MM.1S (cell line): ENCODE results near the gene IL15RA.

Source experiments
- DNase-seq: peaks from one replicate; pipeline ENCODE4 v3.0.0-alpha.2; 2015
- H2AFZ ChIP-seq: fragments of 300-600 bp; sonication (generic); 2 replicates; pipeline ENCODE4 v1.6.0; 2016; ENCODE audit warnings: antibody characterized with exemption, low read length
- H3F3A ChIP-seq: fragments of 300-600 bp; sonication (generic); 2 replicates; pipeline ENCODE4 v1.6.1; 2016; ENCODE audit warnings: mild to moderate bottlenecking, antibody characterized with exemption, low read length, moderate library complexity, mixed read lengths; ENCODE audit not compliant: insufficient read depth
- H3K27ac ChIP-seq: fragments of 300-600 bp; sonication (generic); 2 replicates; pipeline ENCODE4 v1.5.1; 2016; ENCODE audit warnings: mild to moderate bottlenecking, low read length
- H3K27me3 ChIP-seq: fragments of 300-600 bp; sonication (generic); replicated peaks from 2 replicates; pipeline ENCODE4 v1.6.0; 2016; ENCODE audit warnings: low read length; ENCODE audit not compliant: insufficient read depth
- H3K36me3 ChIP-seq: fragments of 300-600 bp; sonication (generic); replicated peaks from 2 replicates; pipeline ENCODE4 v1.6.1; 2016; ENCODE audit warnings: mild to moderate bottlenecking, low read length, mixed read lengths; ENCODE audit not compliant: insufficient read depth
- H3K4me1 ChIP-seq: fragments of 300-600 bp; sonication (generic); 2 replicates; pipeline ENCODE4 v1.6.1; 2016; ENCODE audit warnings: low read length, mixed read lengths
- H3K4me2 ChIP-seq: fragments of 300-600 bp; sonication (generic); 2 replicates; pipeline ENCODE4 v1.6.0; 2016; ENCODE audit warnings: low read depth, low read length
- H3K4me3 ChIP-seq: fragments of 300-600 bp; sonication (generic); 2 replicates; pipeline ENCODE4 v1.5.1; 2016; ENCODE audit warnings: low read length, mixed read lengths
- H3K79me2 ChIP-seq: fragments of 300-600 bp; sonication (generic); 2 replicates; pipeline ENCODE4 v1.6.1; 2016; ENCODE audit warnings: mixed run types, low read length, mixed read lengths
- H3K9ac ChIP-seq: fragments of 300-600 bp; sonication (generic); 2 replicates; pipeline ENCODE4 v1.6.1; 2016; ENCODE audit warnings: low read length, mixed read lengths
- H3K9me2 ChIP-seq: fragments of 300-600 bp; sonication (generic); replicated peaks from 2 replicates; pipeline ENCODE4 v1.6.1; 2016; ENCODE audit warnings: mild to moderate bottlenecking, low read length, mixed read lengths; ENCODE audit not compliant: insufficient read depth
- H3K9me3 ChIP-seq: fragments of 300-600 bp; sonication (generic); replicated peaks from 2 replicates; pipeline ENCODE4 v1.6.1; 2016; ENCODE audit warnings: mild to moderate bottlenecking, low read length, mixed read lengths; ENCODE audit not compliant: insufficient read depth
- H4K20me1 ChIP-seq: fragments of 300-600 bp; sonication (generic); 2 replicates; pipeline ENCODE4 v1.6.1; 2016; ENCODE audit warnings: mild to moderate bottlenecking, low read length, moderate library complexity, mixed read lengths; ENCODE audit not compliant: insufficient read depth
- CTCF ChIP-seq: fragments of 300-600 bp; sonication (generic); IDR thresholded peaks from 2 replicates; pipeline ENCODE4 v1.5.1; 2016; ENCODE audit warnings: antibody characterized with exemption, low read length, mixed read lengths
- EZH2 ChIP-seq: fragments of 300-600 bp; sonication (generic); optimal IDR thresholded peaks from 2 replicates; pipeline ENCODE3; 2017; ENCODE audit warnings: low read depth, mild to moderate bottlenecking, antibody characterized with exemption, low read length, mixed read lengths
- EZH2phosphoT487 ChIP-seq: fragments of 300-600 bp; sonication (generic); IDR thresholded peaks from 2 replicates; pipeline ENCODE4 v1.6.1; 2018; ENCODE audit warnings: antibody characterized with exemption, low read length

Gene IL15RA

GRCh38 chr10:6012121-6012905 is 35.0 kb upstream of the IL15RA start:
- no peak overlapping the region for H3K9ac ChIP-seq
- H2AFZ ChIP-seq = no peak overlapping the region
- TF ChIP-seq CTCF (no peak), EZH2phosphoT487 (no peak), EZH2 (no peak)
- DNase-seq = no peak
- H3K9me3 ChIP-seq = no peaks in the 10 kb centered on the region
- no peak overlapping the region for H3K27ac ChIP-seq
- H3F3A ChIP-seq = no peaks in the 10 kb centered on the region
- no peak overlapping the region for H3K4me2 ChIP-seq
- no peaks in the 10 kb centered on the region for H3K4me1 ChIP-seq
- H4K20me1 ChIP-seq = no peaks in the 10 kb centered on the region
- no peaks in the 10 kb centered on the region for H3K36me3 ChIP-seq
- peaks cover 2% of the 10 kb centered on the region; the same call in 1 of the 2 replicates for H3K27me3 ChIP-seq
- no peak overlapping the region for H3K4me3 ChIP-seq
- no peaks in the 10 kb centered on the region for H3K9me2 ChIP-seq
- no peaks in the 10 kb centered on the region for H3K79me2 ChIP-seq

DNA sequence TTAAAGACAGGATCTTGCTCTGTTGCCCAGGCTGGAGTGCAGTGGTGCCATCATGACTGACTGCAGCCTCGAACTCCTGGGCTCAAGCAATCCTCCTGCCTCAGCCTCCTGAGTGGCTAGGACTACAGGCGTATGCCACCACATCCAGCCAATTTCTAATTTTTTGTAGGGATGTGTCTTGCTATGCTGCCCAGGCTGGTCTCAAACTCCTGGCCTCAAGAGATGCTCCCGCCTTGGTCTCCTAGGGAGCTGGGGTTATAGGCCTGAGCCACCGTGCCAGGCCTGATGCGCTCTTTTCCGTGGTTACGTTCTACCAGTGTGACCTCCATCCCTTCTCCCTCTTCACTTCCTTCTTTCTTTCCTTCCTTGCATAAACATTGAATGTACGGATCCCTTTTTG is 34.2 kb upstream of the IL15RA start:
- no peak overlapping the region for H3K27ac ChIP-seq
- no peaks in the 10 kb centered on the region for H4K20me1 ChIP-seq
- H3K4me2 ChIP-seq = no peak overlapping the region
- peaks cover 2% of the 10 kb centered on the region; the same call in 1 of the 2 replicates for H3K27me3 ChIP-seq
- H3K36me3 ChIP-seq = no peaks in the 10 kb centered on the region
- no peak for TF ChIP-seq CTCF
- TF ChIP-seq EZH2 = no peak
- TF ChIP-seq EZH2phosphoT487 = no peak
- H3K4me3 ChIP-seq = no peak overlapping the region
- H3K9me2 ChIP-seq = no peaks in the 10 kb centered on the region
- H3K9ac ChIP-seq = no peak overlapping the region
- no peaks in the 10 kb centered on the region for H3F3A ChIP-seq
- no peak overlapping the region for H2AFZ ChIP-seq
- no peaks in the 10 kb centered on the region for H3K4me1 ChIP-seq
- H3K9me3 ChIP-seq = no peaks in the 10 kb centered on the region
- no peak for DNase-seq
- no peaks in the 10 kb centered on the region for H3K79me2 ChIP-seq

- H3K27ac ChIP-seq = no peak overlapping the region
- H3K79me2 ChIP-seq = no peaks in the 10 kb centered on the region
- H3K9me3 ChIP-seq = no peaks in the 10 kb centered on the region
- H3K4me2 ChIP-seq = no peak overlapping the region
- H3K9ac ChIP-seq = no peak overlapping the region
- no peak overlapping the region for H3K4me3 ChIP-seq
- DNase-seq = no peak
- H4K20me1 ChIP-seq = no peaks in the 10 kb centered on the region
- no peaks in the 10 kb centered on the region for H3K9me2 ChIP-seq
- H3K36me3 ChIP-seq = no peaks in the 10 kb centered on the region
- peaks cover 2% of the 10 kb centered on the region; the same call in 1 of the 2 replicates for H3K27me3 ChIP-seq
- no peak overlapping the region for H2AFZ ChIP-seq
- TF ChIP-seq CTCF (no peak), EZH2 (no peak), EZH2phosphoT487 (no peak)
- no peaks in the 10 kb centered on the region for H3K4me1 ChIP-seq
- H3F3A ChIP-seq = no peaks in the 10 kb centered on the region
These were observed 33.2 kb upstream of the IL15RA start for GRCh38 chr10:6010569-6010968.
